DOHH2 (cell line): Measurements from ENCODE around the gene PNPLA2.

ENCODE experiments used
- CTCF ChIP-seq: fragments of 200-600 bp; sonication (generic); IDR thresholded peaks from one replicate; pipeline ENCODE4 v1.5.1; 2014; ENCODE audit warnings: antibody characterized with exemption, mild to moderate bottlenecking, low read depth, low read length; ENCODE audit not compliant: poor library complexity, severe bottlenecking
- EZH2phosphoT487 ChIP-seq: fragments of 200-600 bp; sonication (generic); IDR thresholded peaks from 2 replicates; pipeline ENCODE4 v1.6.1; 2017; ENCODE audit warnings: borderline replicate concordance, mild to moderate bottlenecking, antibody characterized with exemption, low read length, moderate library complexity, mixed read lengths

GRCh38 chr11:869399-870126, 50.8 kb downstream of the PNPLA2 start:
- no peak for TF ChIP-seq CTCF
- TF ChIP-seq EZH2phosphoT487 = no peak
